B cell (primary cell): ENCODE measurements around the gene OR2F2. TPM values are rescaled to one million over a fixed set of nuclear protein-coding genes. Genes with fewer than 3 reads are reported as not detected.

Experiments used
- ATAC-seq: fragments of 200-7000 bp; cut with Tn5 transposase; one replicate; pipeline ENCODE4 v1.10.0; 2021; ENCODE audit warnings: low read depth, mild to moderate bottlenecking, moderate number of reproducible peaks, moderate library complexity
- CTCF ChIA-PET: fragments of 350-600 bp; sonication (Branson Sonifier 250); formaldehyde crosslinking; loops from one replicate; lab custom pipeline; 2021; ENCODE audit warnings: antibody characterized with exemption, inconsistent platforms; lab: Charles Lee
- POLR2A ChIA-PET: fragments of 350-600 bp; sonication (Branson Sonifier 250); formaldehyde crosslinking; loops from one replicate; lab custom pipeline; 2021; ENCODE audit warnings: antibody characterized with exemption; lab: Charles Lee
- DNase-seq: peaks from one replicate; pipeline ENCODE4 v3.0.0; 2013
- H2AFZ ChIP-seq: 2 replicates; pipeline ENCODE4 v1.6.1; 2012; ENCODE audit warnings: mild to moderate bottlenecking, low read depth, low read length; ENCODE audit not compliant: insufficient read depth, poor library complexity, severe bottlenecking
- H3K27ac ChIP-seq, 2 donors: 1 replicate in 1 of 2; 2 replicates in 1 of 2; pipeline ENCODE4 v1.5.1; 2012 to 2013; ENCODE audit warnings: low read length in 2 of 2, mild to moderate bottlenecking in 2 of 2, moderate library complexity in 1 of 2
- H3K27me3 ChIP-seq, 4 experiments: fragments of 200-600 bp in 1 of 4; sonication (generic) in 1 of 4; replicated peaks in 1 of 4; 1 replicate in 2 of 4; 2 replicates in 2 of 4; pipeline versions ENCODE4 v1.6.1 to v1.7.0; 2013 to 2016; ENCODE audit warnings: low read length in 3 of 4, mild to moderate bottlenecking in 2 of 4, mixed read lengths in 1 of 4, moderate library complexity in 1 of 4; ENCODE audit not compliant: insufficient read depth in 4 of 4, control insufficient read depth in 3 of 4; ENCODE audit errors: control extremely low read depth in 1 of 4
- H3K36me3 ChIP-seq, 2 experiments: replicated peaks in 1 of 2; 1 replicate in 1 of 2; 2 replicates in 1 of 2; pipeline versions ENCODE4 v1.6.1 to v1.7.1; 2013; ENCODE audit warnings: low read length in 1 of 2; ENCODE audit not compliant: insufficient read depth in 2 of 2, control insufficient read depth in 1 of 2; ENCODE audit errors: control extremely low read depth in 1 of 2, extremely low read depth in 1 of 2
- H3K4me1 ChIP-seq, 2 donors: fragments of 200-600 bp in 1 of 2; sonication (generic) in 1 of 2; 1 replicate in 1 of 2; 2 replicates in 1 of 2; pipeline versions ENCODE4 v1.5.1 to v1.6.1; 2013 to 2017; ENCODE audit warnings: low read length in 2 of 2; ENCODE audit not compliant: control insufficient read depth in 2 of 2, insufficient read depth in 2 of 2
- H3K4me2 ChIP-seq: replicated peaks from 2 replicates; pipeline ENCODE3; 2012; ENCODE audit warnings: mild to moderate bottlenecking, low read depth, low read length; ENCODE audit not compliant: poor library complexity, severe bottlenecking
- H3K4me3 ChIP-seq, 5 experiments: fragments of 200-600 bp in 1 of 5; sonication (generic) in 1 of 5; 1 replicate in 3 of 5; 2 replicates in 2 of 5; pipeline versions ENCODE4 v1.5.1 to v1.7.0; 2011 to 2016; ENCODE audit warnings: low read length in 4 of 5, mild to moderate bottlenecking in 4 of 5, low read depth in 2 of 5, control low read depth in 1 of 5, moderate library complexity in 1 of 5; ENCODE audit not compliant: insufficient read depth in 1 of 5; ENCODE audit errors: control extremely low read depth in 1 of 5, extremely low read depth in 1 of 5
- H3K79me2 ChIP-seq: fragments of 200-600 bp; sonication (generic); one replicate; pipeline ENCODE4 v1.6.0; 2016; ENCODE audit warnings: low read length; ENCODE audit not compliant: control insufficient read depth, insufficient read depth
- H3K9ac ChIP-seq: fragments of 200-600 bp; sonication (generic); 2 replicates; pipeline ENCODE4 v1.6.1; 2017; ENCODE audit warnings: mild to moderate bottlenecking, low read length, moderate library complexity
- H3K9me3 ChIP-seq, 3 donors: one replicate each; pipeline versions ENCODE4 v1.6.1 to v1.7.1; 2013; ENCODE audit warnings: low read length in 2 of 3; ENCODE audit not compliant: control insufficient read depth in 2 of 3, insufficient read depth in 1 of 3; ENCODE audit errors: control extremely low read depth in 1 of 3
- H4K20me1 ChIP-seq: 2 replicates; pipeline ENCODE4 v1.6.0; 2012; ENCODE audit warnings: mild to moderate bottlenecking, low read length; ENCODE audit not compliant: insufficient read depth, control insufficient read depth, poor library complexity, severe bottlenecking
- H3K27ac Mint-ChIP-seq: one replicate; pipeline ENCODE4 v1.8.0; 2021; ENCODE audit warnings: mixed read lengths
- H3K27me3 Mint-ChIP-seq: one replicate; pipeline ENCODE4 v1.8.0; 2021; ENCODE audit warnings: mixed read lengths
- H3K4me1 Mint-ChIP-seq: one replicate; pipeline ENCODE4 v1.8.0; 2021; ENCODE audit warnings: mixed read lengths
- H3K4me3 Mint-ChIP-seq: one replicate; pipeline ENCODE4 v1.8.0; 2021; ENCODE audit warnings: mixed read lengths
- H3K9me3 Mint-ChIP-seq: one replicate; pipeline ENCODE4 v1.8.0; 2022; ENCODE audit warnings: mixed read lengths; ENCODE audit not compliant: insufficient read depth
- CTCF ChIP-seq: fragments of 200-600 bp; IDR thresholded peaks from one replicate; pipeline ENCODE4 v1.8.0; 2022; ENCODE audit warnings: antibody characterized with exemption, mild to moderate bottlenecking
- EZH2 ChIP-seq: IDR thresholded peaks from 2 replicates; pipeline ENCODE4 v1.6.1; 2012; ENCODE audit warnings: borderline replicate concordance, low read depth, mild to moderate bottlenecking, moderate library complexity, low read length; ENCODE audit not compliant: insufficient read depth, poor library complexity, severe bottlenecking
- WGBS: methylation state at CpG from one replicate; pipeline ENCODE4 v1.1.5; 2013; ENCODE audit warnings: missing lambda C conversion rate; ENCODE audit not compliant: insufficient coverage; 5-methylcytosine and 5-hydroxymethylcytosine counted together
- intact Hi-C: fragments of 100-400 bp; cut with micrococcal nuclease; formaldehyde crosslinking; loops from one replicate; pipeline ENCODE4 v1.10.0; 2022
- polyA plus RNA-seq: library from polyadenylated mRNA; depleted of rRNA; stranded (reverse); fragments of >200 nt; gene quantifications from 2 replicates; pipeline ENCODE4 v1.2.3, GENCODE V29; 2012
- total RNA-seq, 2 donors: library from RNA; stranded (reverse); fragments of 120-200 nt in 1 of 2; gene quantifications; 1 replicate in 1 of 2; 2 replicates in 1 of 2; pipeline versions ENCODE4 v1.2.3 to v1.2.4, GENCODE V29; 2013 to 2022

OR2F2 gene
- total and polyA plus RNA-seq, 2 donors (not counting 1 experiment from before 2014, with no cell fraction given), result not detected

GRCh38 chr7:143974459-143974858 is 39.4 kb downstream of the OR2F2 start:
- CTCF ChIA-PET, result no interaction called here

GRCh38 chr7:143975617-143976016 is 40.6 kb downstream of the OR2F2 start:
- TF ChIP-seq EZH2, result no peak
- TF ChIP-seq CTCF, result no peak
- H3K9ac ChIP-seq, result no peak overlapping the region
- no peaks in the 10 kb centered on the region for H3K79me2 ChIP-seq
- no peaks in the 10 kb centered on the region for H3K9me3 ChIP-seq
- H3K4me2 ChIP-seq, result no peak overlapping the region
- no peak overlapping the region for H3K27ac ChIP-seq
- H2AFZ ChIP-seq, result no peak overlapping the region
- CTCF ChIA-PET, result no interaction called here
- no peaks in the 10 kb centered on the region for H3K27me3 ChIP-seq
- no CpG with 5 or more reads among the region's 1 CpG for WGBS
- H3K4me1 ChIP-seq, result no peaks in the 10 kb centered on the region
- H4K20me1 ChIP-seq, result no peaks in the 10 kb centered on the region
- H3K36me3 ChIP-seq, result no peaks in the 10 kb centered on the region
- intact Hi-C loops, result no loop called here
- H3K27me3 Mint-ChIP-seq, result peaks cover 4% of the 10 kb centered on the region
- DNase-seq, result no peak
- no peaks in the 10 kb centered on the region for H3K9me3 Mint-ChIP-seq
- POLR2A ChIA-PET, result no interaction called here
- no peak overlapping the region for H3K27ac Mint-ChIP-seq
- H3K4me3 ChIP-seq, result no peak overlapping the region
- H3K4me3 Mint-ChIP-seq, result no peak overlapping the region
- no peak for ATAC-seq
- H3K4me1 Mint-ChIP-seq, result no peaks in the 10 kb centered on the region

More at GRCh38 chr7:143974459-143974858, 39.4 kb downstream of the OR2F2 start:
- intact Hi-C loops, result no loop called here
- no peak overlapping the region for H3K9ac ChIP-seq
- H4K20me1 ChIP-seq, result no peaks in the 10 kb centered on the region
- Mint-ChIP-seq H3K9me3 (no peaks in the 10 kb centered on the region), H3K4me1 (no peaks in the 10 kb centered on the region), H3K27me3 (peaks cover 4% of the 10 kb centered on the region), H3K27ac (no peak overlapping the region), H3K4me3 (no peak overlapping the region)
- DNase-seq (no peak), ATAC-seq (no peak)
- H3K79me2 ChIP-seq, result no peaks in the 10 kb centered on the region
- H3K27ac ChIP-seq, result no peak overlapping the region
- H3K4me1 ChIP-seq, result no peaks in the 10 kb centered on the region
- POLR2A ChIA-PET, result interaction anchor here (0.6 kb wide), 1 partner anchor 889 kb away, joined by 6 read pairs; no protein-coding TSS in a partner anchor
- H3K4me2 ChIP-seq, result no peak overlapping the region
- no peaks in the 10 kb centered on the region for H3K9me3 ChIP-seq
- TF ChIP-seq EZH2, result no peak
- no peak for TF ChIP-seq CTCF
- H3K36me3 ChIP-seq, result no peaks in the 10 kb centered on the region
- no CpG with 5 or more reads among the region's 4 CpGs for whole genome bisulfite sequencing
- H3K27me3 ChIP-seq, result no peaks in the 10 kb centered on the region
- no peak overlapping the region for H2AFZ ChIP-seq
- no peak overlapping the region for H3K4me3 ChIP-seq
